CD14-positive monocyte (primary cell): ENCODE results near the gene ASMTL. TPM values are rescaled to one million over a fixed set of nuclear protein-coding genes. Genes with fewer than 3 reads are reported as not detected.
A peak's percentile ranks its signal among the peaks of the same experiment; 100 is the strongest.

Source experiments
- DNase-seq, 3 donors: peaks; one replicate each; pipeline ENCODE4 v3.0.0-alpha.2; 2011 to 2022
- H2AFZ ChIP-seq: 2 replicates; pipeline ENCODE4 v1.6.0; 2012; ENCODE audit warnings: mild to moderate bottlenecking, low read depth, low read length, inconsistent platforms; ENCODE audit not compliant: insufficient read depth, poor library complexity, severe bottlenecking
- H3K27ac ChIP-seq, 2 donors: 1 replicate in 1 of 2; 2 replicates in 1 of 2; pipeline ENCODE4 v1.5.1; 2012 to 2013; ENCODE audit warnings: low read length in 2 of 2, control low read depth in 1 of 2, inconsistent platforms in 1 of 2, low read depth in 1 of 2, mild to moderate bottlenecking in 1 of 2
- H3K27me3 ChIP-seq, 2 donors: one replicate each; pipeline versions ENCODE4 v1.6.0 to v1.6.1; 2011 to 2013; ENCODE audit warnings: low read length in 2 of 2; ENCODE audit not compliant: control insufficient read depth in 2 of 2, insufficient read depth in 2 of 2
- H3K36me3 ChIP-seq, 2 donors: replicated peaks in 1 of 2; 1 replicate in 1 of 2; 2 replicates in 1 of 2; pipeline versions ENCODE4 v1.5.1 to v1.6.1; 2012 to 2013; ENCODE audit warnings: low read length in 2 of 2, control low read depth in 1 of 2, inconsistent platforms in 1 of 2, mild to moderate bottlenecking in 1 of 2; ENCODE audit not compliant: insufficient read depth in 2 of 2, control insufficient read depth in 1 of 2
- H3K4me1 ChIP-seq, 2 donors: 1 replicate in 1 of 2; 2 replicates in 1 of 2; pipeline versions ENCODE4 v1.5.1 to v1.6.1; 2012 to 2013; ENCODE audit warnings: low read length in 2 of 2, control low read depth in 1 of 2, inconsistent platforms in 1 of 2, mild to moderate bottlenecking in 1 of 2, moderate library complexity in 1 of 2; ENCODE audit not compliant: insufficient read depth in 2 of 2, control insufficient read depth in 1 of 2
- H3K4me2 ChIP-seq: replicated peaks from 2 replicates; pipeline ENCODE3; 2012; ENCODE audit warnings: low read length, moderate library complexity, mild to moderate bottlenecking; ENCODE audit not compliant: poor library complexity, severe bottlenecking; ENCODE audit errors: extremely low read depth
- H3K4me3 ChIP-seq, 3 experiments: fragments of 200-600 bp in 1 of 3; sonication (generic) in 1 of 3; replicated peaks in 1 of 3; 1 replicate in 2 of 3; 2 replicates in 1 of 3; pipeline ENCODE4 v1.5.1; 2011 to 2013; ENCODE audit warnings: low read length in 3 of 3, mild to moderate bottlenecking in 3 of 3, control low read depth in 2 of 3, low read depth in 2 of 3, inconsistent platforms in 1 of 3, moderate library complexity in 1 of 3
- H3K79me2 ChIP-seq: 2 replicates; pipeline ENCODE4 v1.6.0; 2012; ENCODE audit warnings: mild to moderate bottlenecking, control low read depth, inconsistent platforms, low read length, moderate library complexity; ENCODE audit not compliant: insufficient read depth
- H3K9ac ChIP-seq: 2 replicates; pipeline ENCODE4 v1.6.0; 2017; ENCODE audit warnings: low read length, mild to moderate bottlenecking; ENCODE audit not compliant: insufficient read depth, poor library complexity, severe bottlenecking
- H3K9me3 ChIP-seq, 2 donors: replicated peaks in 1 of 2; 1 replicate in 1 of 2; 2 replicates in 1 of 2; pipeline versions ENCODE4 v1.5.1 to v1.6.1; 2012 to 2013; ENCODE audit warnings: low read length in 2 of 2, control low read depth in 1 of 2; ENCODE audit not compliant: control insufficient read depth in 1 of 2, insufficient read depth in 1 of 2
- H4K20me1 ChIP-seq: 2 replicates; pipeline ENCODE4 v1.6.0; 2012; ENCODE audit warnings: mild to moderate bottlenecking, low read length, control low read depth, moderate library complexity; ENCODE audit not compliant: insufficient read depth
- H3K27ac Mint-ChIP-seq, 7 donors: one replicate each; pipeline ENCODE4 v1.8.0; 2020; ENCODE audit warnings: mild to moderate bottlenecking in 7 of 7, mixed read lengths in 7 of 7, moderate library complexity in 6 of 7, inconsistent platforms in 2 of 7
- H3K27me3 Mint-ChIP-seq, 3 donors: one replicate each; pipeline ENCODE4 v1.8.0; 2021 to 2022; ENCODE audit warnings: low read depth in 3 of 3, mild to moderate bottlenecking in 3 of 3, mixed read lengths in 3 of 3, moderate library complexity in 3 of 3, inconsistent platforms in 1 of 3
- H3K36me3 Mint-ChIP-seq, 2 donors: one replicate each; pipeline ENCODE4 v1.8.0; 2020; ENCODE audit warnings: mixed read lengths in 2 of 2, inconsistent platforms in 1 of 2, mild to moderate bottlenecking in 1 of 2
- H3K4me1 Mint-ChIP-seq: one replicate; pipeline ENCODE4 v1.8.0; 2020; ENCODE audit warnings: mild to moderate bottlenecking, mixed read lengths
- H3K4me3 Mint-ChIP-seq, 2 donors: one replicate each; pipeline ENCODE4 v1.8.0; 2020; ENCODE audit warnings: mild to moderate bottlenecking in 2 of 2, mixed read lengths in 2 of 2, moderate library complexity in 1 of 2
- H3K9me3 Mint-ChIP-seq, 7 donors: one replicate each; pipeline ENCODE4 v1.8.0; 2020 to 2022; ENCODE audit warnings: mixed read lengths in 7 of 7, mild to moderate bottlenecking in 6 of 7, moderate library complexity in 6 of 7, inconsistent platforms in 2 of 7
- WGBS: methylation state at CpG from one replicate; pipeline ENCODE4 v1.1.5; 2013; ENCODE audit warnings: missing lambda C conversion rate; ENCODE audit not compliant: insufficient coverage; 5-methylcytosine and 5-hydroxymethylcytosine counted together
- intact Hi-C, 2 donors: fragments of 100-400 bp; cut with micrococcal nuclease; formaldehyde crosslinking; loops; one replicate each; pipeline versions ENCODE4 v1.15.0 to v1.15.1; 2023
- polyA plus RNA-seq, 3 donors: library from polyadenylated mRNA; depleted of rRNA in 1 of 3; unstranded in 2 of 3; stranded (reverse) in 1 of 3; fragments of 300-500 nt in 2 of 3; fragments of >200 nt in 1 of 3; fragmentation: Illumina TruSeq in 2 of 3; gene quantifications; 1 replicate in 2 of 3; 2 replicates in 1 of 3; pipeline ENCODE4 v1.2.3, GENCODE V29; 2012 to 2021
- TF ChIP-seq, protein P1 (sequence below): fragments of 200-600 bp; IDR thresholded peaks from one replicate; pipeline ENCODE4 v1.8.0; 2022; ENCODE audit warnings: antibody characterized with exemption, mild to moderate bottlenecking

ASMTL gene
- polyA plus RNA-seq, 3 donors, result 19.0 to 31.5 (median 31.0) TPM

DNA sequence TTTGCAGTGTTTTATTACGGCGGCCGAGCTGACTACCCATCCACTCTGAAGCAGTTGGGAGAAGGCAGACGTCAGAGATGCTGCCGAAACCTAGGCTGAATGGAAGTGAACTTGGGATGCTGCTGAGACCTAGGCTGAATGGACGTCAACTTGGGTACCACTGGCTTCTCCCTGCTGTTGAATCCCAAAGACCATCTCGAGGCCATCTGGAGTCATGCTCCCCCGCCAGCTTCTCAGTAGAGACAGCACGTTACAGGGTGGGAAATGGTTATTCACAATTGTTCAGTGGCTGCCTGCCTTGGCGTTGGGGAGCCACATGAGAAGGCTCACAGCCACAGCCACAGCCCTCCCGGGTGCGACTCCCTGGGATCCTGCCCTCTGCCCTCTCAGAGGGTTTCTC lies 43.4 kb upstream of the ASMTL start:
- peaks cover 0 to 8% (median 0%) of the 10 kb centered on the region in 7 donors for H3K9me3 Mint-ChIP-seq
- no peaks in the 10 kb centered on the region for H3K9me3 ChIP-seq
- H3K27ac ChIP-seq, result no peak overlapping the region
- peaks cover 86% of the 10 kb centered on the region for H3K79me2 ChIP-seq
- no peak overlapping the region for H3K9ac ChIP-seq
- peaks cover 21 to 25% of the 10 kb centered on the region in 2 donors for H3K36me3 ChIP-seq
- H3K4me1 ChIP-seq, result peaks cover 20 to 30% of the 10 kb centered on the region in 2 donors
- peaks cover 31 to 46% of the 10 kb centered on the region in 2 donors for H3K36me3 Mint-ChIP-seq
- no peak overlapping the region for H3K4me3 ChIP-seq
- intact Hi-C loops, result no loop called here
- H3K4me3 Mint-ChIP-seq, result no peak overlapping the region
- H3K27me3 ChIP-seq, result no peaks in the 10 kb centered on the region
- H3K27ac Mint-ChIP-seq, result peak overlapping the region in 6 of 7 donors; percentile 24 to 84 (median 72)
- DNase-seq, result no peak
- WGBS, result 87% methylated on average over 9 of the region's 12 CpGs
- H2AFZ ChIP-seq, result no peak overlapping the region
- peaks cover 0 to 2% (median 2%) of the 10 kb centered on the region in 3 donors for H3K27me3 Mint-ChIP-seq
- no peak overlapping the region for H3K4me2 ChIP-seq
- peaks cover 32% of the 10 kb centered on the region for H3K4me1 Mint-ChIP-seq
- H4K20me1 ChIP-seq, result peaks cover 28% of the 10 kb centered on the region
- TF ChIP-seq, protein P1, sequence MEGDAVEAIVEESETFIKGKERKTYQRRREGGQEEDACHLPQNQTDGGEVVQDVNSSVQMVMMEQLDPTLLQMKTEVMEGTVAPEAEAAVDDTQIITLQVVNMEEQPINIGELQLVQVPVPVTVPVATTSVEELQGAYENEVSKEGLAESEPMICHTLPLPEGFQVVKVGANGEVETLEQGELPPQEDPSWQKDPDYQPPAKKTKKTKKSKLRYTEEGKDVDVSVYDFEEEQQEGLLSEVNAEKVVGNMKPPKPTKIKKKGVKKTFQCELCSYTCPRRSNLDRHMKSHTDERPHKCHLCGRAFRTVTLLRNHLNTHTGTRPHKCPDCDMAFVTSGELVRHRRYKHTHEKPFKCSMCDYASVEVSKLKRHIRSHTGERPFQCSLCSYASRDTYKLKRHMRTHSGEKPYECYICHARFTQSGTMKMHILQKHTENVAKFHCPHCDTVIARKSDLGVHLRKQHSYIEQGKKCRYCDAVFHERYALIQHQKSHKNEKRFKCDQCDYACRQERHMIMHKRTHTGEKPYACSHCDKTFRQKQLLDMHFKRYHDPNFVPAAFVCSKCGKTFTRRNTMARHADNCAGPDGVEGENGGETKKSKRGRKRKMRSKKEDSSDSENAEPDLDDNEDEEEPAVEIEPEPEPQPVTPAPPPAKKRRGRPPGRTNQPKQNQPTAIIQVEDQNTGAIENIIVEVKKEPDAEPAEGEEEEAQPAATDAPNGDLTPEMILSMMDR, result no peak

DNA sequence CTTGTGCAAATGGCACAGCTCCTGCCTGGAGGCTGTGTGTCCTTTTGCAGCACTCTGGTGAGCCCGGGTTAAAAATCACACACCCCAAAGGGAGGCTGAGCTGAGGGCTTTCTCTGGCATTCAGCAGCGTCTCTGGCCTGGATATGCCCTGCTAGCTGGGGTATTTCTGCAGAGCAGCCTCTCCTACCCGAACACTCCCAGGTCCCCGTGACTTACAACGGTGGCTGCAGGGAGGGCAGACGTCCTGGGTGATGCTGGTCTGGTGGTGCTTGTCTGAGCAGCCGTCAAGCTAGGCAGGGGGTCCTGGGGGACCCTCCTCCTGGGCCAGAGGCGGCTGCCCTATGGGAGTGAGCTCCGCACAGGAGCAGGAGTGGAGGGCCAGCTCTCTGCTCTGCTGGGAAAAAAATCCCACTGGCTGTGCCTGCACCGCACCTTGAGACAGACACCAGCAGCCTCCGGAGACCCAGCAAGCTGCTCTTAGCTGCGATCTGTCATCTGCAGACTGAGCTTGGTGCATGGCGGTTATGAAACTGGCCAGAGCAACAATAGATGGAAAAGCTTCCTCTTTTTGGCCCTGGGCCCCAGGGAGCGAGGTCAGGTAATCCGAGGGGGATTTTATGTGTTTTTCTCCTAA lies 41.3 kb upstream of the ASMTL start:
- Histone ChIP-seq H3K4me2 (peak overlapping the region; percentile 67), H3K9me3 (no peaks in the 10 kb centered on the region), H2AFZ (no peak overlapping the region), H3K9ac (peak overlapping the region; percentile 37), H3K4me3 (peak overlapping the region in 2 of 3 experiments; percentile 18 to 60), H3K4me1 (peaks cover 15 to 23% of the 10 kb centered on the region in 2 donors), H3K36me3 (peaks cover 26 to 32% of the 10 kb centered on the region in 2 donors), H3K27me3 (no peaks in the 10 kb centered on the region), H3K27ac (peak overlapping the region; percentile 59 to 66), H4K20me1 (peaks cover 34% of the 10 kb centered on the region), H3K79me2 (peaks cover 73% of the 10 kb centered on the region)
- peak overlapping the region; percentile 46 to 54 for H3K4me3 Mint-ChIP-seq
- H3K36me3 Mint-ChIP-seq, result peaks cover 37 to 53% of the 10 kb centered on the region in 2 donors
- H3K27me3 Mint-ChIP-seq, result peaks cover 0 to 2% (median 2%) of the 10 kb centered on the region in 3 donors
- peaks cover 29% of the 10 kb centered on the region for H3K4me1 Mint-ChIP-seq
- TF ChIP-seq, protein P1, result no peak
- H3K9me3 Mint-ChIP-seq, result peaks cover 0 to 8% (median 3%) of the 10 kb centered on the region in 7 donors
- H3K27ac Mint-ChIP-seq, result peak overlapping the region; percentile 33 to 81 (median 52)
- intact Hi-C loops, result no loop called here
- peak; percentile 67 to 82 (median 79) for DNase-seq
- 13% methylated on average over 8 of the region's 15 CpGs for WGBS
